CD4-positive, alpha-beta T cell treated with Interleukin-6 at 100 ng/mL for 8 hours (primary cell): ENCODE data around the gene CAMTA2.
A peak's percentile ranks its signal among the peaks of the same experiment; 100 is the strongest.

Experiments
- DNase-seq: peaks from one replicate; pipeline ENCODE4 v3.0.0-alpha.2; 2020; ENCODE audit warnings: mixed read lengths, low spot score

Gene CAMTA2

DNA sequence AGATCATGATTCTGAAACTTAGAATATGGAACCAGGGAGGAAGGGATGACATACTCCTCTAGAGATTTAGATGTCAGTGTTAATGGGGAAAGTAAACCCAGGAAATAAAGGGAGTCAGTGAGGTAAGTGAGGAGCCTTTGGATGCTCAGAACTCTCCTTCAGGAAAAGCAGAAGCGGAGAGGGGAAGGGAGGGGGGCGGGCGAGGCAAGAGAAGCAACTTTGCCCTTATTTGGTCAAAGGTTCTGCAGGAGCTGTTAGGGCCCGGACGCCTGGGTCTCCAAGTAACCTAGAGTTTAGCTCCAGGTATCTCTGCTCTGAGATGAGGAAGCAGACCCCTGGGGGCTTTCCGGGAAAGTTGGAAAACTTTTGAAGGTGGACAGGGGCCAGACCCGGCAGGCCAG is 40.5 kb downstream of the CAMTA2 start:
- DNase-seq: no peak

GRCh38 chr17:4946312-4946976 is 41.0 kb downstream of the CAMTA2 start:
- no peak for DNase-seq

DNA sequence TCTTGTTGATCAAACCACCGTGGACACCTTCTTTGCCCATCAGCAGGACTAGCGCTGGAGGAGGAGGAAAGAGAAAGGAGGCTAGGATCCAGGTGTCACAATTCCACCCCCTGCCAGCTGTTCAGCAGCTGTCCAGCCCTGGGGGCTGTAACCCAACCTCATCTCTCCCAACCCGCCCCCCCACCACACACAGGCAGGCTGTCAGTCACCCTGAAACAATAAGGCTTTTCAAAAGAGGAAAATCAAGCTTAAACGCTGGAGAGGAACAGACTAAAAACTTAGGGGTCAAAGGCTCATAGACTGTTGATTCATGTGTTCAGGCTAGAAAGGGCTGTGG is 41.6 kb downstream of the CAMTA2 start:
- DNase-seq: no peak

- peak; percentile 72 for DNase-seq
Measured at GRCh38 chr17:4945176-4945943, 42.1 kb downstream of the CAMTA2 start.

GRCh38 chr17:4944554-4945175 is 42.8 kb downstream of the CAMTA2 start:
- DNase-seq: no peak

GRCh38 chr17:4944163-4944553 is 43.3 kb downstream of the CAMTA2 start:
- peak; percentile 70 for DNase-seq

GRCh38 chr17:4942760-4943508 is 44.5 kb downstream of the CAMTA2 start:
- no peak for DNase-seq

DNA sequence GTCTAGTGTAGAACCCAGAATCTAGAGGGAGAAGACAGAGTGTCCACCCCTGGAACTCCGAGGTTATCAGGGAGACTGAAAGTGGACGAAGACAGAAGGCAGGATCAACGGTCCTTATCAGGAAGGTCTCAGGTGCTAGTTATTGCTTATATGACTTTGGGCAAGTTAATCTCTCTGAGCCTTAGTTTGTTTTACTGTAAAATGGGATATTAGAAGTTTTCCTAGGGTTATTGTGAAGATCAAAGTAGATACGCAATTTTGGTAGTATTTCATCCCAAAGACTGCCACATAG is 46.2 kb downstream of the CAMTA2 start:
- DNase-seq: no peak

DNA sequence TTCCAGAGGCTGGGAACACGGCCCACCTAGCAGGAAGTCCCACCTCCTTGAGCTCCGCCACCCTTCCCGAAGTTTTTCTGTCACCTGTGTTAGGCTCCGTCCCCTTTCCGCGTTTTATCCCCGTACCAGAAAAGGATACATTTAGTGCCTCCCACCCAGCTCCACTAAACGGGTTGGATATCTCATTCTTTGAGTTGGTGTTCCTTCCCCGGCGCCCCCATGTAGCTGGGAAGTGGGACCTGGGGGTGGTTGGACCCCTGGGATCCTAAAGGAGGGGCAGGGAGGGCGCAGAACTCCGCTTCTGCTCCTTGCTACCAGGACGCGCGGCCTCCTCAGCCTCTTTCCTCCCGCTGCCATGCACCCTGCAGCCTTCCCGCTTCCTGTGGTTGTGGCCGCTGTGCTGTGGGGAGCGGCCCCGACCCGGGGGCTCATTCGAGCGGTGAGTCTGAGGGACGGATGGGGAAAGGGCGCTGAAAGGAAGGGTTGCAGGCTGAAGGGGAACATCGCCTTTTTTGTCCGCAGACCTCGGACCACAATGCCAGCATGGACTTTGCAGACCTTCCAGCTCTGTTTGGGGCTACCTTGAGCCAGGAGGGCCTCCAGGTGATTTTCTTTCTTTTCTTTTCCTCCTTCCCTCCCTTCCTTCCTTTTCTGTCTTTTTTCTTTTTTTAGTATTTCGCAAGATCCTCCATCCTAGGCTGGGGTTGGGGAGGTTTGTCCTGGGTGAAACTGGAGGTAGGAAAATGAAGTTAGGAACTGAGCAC is 46.7 kb downstream of the CAMTA2 start:
- peak; percentile 39 for DNase-seq

DNA sequence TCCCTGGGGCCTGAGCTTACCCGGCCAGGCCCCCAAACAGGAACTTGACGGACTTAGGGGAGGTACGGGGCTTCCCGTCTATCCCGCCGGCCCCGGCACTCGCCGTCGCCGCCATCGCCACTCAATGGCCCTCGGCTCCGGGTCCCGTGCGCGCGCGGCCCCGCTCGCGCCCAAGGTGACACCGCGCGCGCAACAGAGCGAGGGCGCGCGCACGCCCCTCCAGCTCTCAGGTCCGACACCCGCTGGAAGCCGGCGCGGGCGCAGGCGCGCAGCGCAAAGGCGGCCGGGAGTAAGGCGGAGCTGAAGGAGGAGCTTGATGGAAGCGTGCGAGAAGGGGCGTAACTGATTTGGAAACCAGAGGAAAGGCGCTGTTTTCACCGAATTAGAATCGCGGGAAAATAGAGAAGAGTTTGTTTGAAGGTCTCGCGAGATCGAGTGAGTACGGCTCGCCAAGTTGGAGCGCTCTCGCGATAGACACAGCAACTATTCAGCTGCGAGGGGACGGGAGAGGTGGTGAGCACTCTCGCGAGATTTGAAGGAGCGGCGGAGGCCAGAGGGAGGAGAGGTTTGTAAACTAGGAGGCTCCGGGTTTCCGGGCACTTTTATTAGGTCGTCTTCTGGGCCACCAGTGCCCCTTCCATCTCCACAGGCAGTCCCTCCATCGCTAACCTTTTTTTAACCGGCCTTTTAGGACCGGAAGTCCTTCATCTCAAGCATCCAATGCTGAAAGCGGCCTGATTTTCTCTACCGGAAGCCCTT is 47.5 kb downstream of the CAMTA2 start, which contains the start of the genes RNF167 and SLC25A11:
Gene RNF167 (plus strand): TSS at position 473 of the 759 bp plus-strand sequence. CDS start 642 bp downstream, outside the sequence.
Gene SLC25A11 (minus strand): TSS at position 251 of the 759 bp plus-strand sequence. CDS start 136 bp downstream, at position 115.
- peak; percentile 98 for DNase-seq

GRCh38 chr17:4939546-4939795 is 48.0 kb downstream of the CAMTA2 start:
- no peak for DNase-seq

GRCh38 chr17:4938688-4939545 is 48.6 kb downstream of the CAMTA2 start:
- DNase-seq: no peak

DNA sequence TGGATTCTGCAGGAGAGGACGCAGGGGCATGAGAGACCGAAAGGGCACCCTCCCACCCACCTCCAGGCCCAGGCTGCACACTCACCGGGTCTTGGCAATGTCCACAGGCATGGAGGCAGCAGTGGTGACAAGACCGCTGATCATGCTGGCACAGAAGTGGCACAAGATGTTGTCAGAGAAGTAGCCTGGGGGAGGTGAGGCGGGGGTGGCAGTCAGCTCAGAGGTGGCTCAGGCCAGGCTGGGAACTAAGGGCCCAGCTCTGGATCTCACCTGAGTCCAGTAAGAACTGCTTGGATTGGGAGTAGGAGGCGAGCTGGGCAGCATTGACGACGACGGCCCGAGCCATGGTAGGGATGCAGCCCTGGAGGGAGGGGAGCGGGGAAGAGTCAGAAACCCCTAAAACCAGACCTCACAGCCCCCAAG is 49.4 kb downstream of the CAMTA2 start:
- no peak for DNase-seq

GRCh38 chr17:4937553-4937952 is 49.9 kb downstream of the CAMTA2 start:
- DNase-seq: no peak

DNA sequence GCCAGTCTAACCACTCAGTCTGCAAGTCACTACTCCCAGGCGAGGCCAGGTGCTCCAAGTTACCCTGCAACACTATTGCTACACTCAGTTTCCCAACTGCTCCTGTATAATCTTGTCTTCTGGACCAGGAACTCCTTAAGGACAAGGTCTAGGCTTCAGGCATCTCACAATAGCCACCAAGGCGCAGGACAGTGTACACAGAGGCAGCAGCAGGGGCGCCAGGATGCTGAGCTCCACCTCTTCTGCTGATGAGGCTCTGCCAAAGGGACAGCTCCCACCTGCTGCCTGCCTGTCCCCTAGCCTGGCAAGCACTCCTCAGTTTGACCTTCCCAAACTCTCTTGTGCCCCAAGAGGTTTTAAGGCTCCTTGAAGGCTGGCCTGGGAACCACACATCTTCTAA is 51.0 kb downstream of the CAMTA2 start:
- DNase-seq: no peak

DNA sequence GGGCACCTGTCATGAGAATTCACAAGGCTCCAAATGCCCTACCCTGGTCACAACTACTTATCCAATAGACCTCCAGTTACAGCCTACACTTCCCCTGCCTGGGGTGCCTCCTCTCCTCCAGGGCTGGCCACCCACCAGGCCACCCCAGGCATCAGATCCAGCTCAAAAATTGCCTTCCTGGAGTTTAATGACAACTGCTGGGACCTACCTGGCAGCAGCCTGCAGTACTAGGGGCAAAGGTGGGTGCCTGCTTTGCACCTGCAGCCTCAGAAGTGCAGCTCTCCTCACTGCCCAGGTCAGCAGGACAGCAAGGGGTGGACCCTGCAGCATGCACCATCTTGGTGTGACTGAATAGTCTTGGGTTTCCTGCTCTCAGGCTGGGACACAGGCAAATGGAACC is 51.8 kb downstream of the CAMTA2 start:
- DNase-seq: no peak

DNA sequence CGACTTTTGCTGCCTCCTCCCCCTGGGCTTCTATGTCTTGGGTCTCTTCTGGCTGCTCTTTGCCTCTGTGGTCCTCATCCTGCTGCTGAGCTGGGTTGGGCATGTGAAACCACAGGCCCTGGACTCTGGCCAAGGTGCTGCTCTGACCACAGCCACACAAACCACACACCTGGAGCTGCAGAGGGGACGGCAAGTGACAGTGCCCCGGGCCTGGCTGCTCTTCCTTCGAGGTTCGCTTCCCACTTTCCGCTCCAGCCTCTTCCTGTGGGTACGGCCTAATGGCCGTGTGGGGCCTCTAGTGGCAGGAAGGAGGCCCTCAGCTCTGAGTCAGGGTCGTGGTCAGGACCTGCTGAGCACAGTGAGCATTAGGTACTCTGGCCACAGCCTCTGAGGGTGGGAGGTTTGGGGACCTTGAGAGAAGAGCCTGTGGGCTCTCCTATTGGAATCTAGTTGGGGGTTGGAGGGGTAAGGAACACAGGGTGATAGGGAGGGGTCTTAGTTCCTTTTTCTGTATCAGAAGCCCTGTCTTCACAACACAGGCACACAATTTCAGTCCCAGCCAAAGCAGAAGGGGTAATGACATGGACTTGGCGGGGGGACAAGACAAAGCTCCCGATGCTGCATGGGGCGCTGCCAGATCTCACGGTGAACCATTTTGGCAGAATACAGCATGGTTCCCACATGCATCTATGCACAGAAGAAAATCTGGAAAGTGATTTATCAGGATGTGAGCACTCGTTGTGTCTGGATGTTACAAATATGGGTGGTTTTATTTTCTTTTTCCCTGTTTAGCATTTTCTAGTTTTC is 53.1 kb downstream of the CAMTA2 start:
- DNase-seq: no peak

DNA sequence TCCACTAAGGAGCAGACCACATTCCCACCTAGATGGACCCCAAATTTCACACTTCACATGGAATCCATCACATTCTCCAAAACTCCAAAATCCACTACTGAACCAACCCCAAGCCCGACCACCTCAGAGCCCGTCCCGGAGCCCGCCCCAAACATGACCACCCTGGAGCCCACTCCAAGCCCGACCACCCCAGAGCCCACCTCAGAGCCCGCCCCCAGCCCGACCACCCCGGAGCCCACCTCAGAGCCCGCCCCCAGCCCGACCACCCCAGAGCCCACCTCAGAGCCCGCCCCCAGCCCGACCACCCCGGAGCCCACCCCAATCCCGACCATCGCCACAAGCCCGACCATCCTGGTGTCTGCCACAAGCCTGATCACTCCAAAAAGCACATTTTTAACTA is 53.8 kb downstream of the CAMTA2 start:
- no peak for DNase-seq

DNA sequence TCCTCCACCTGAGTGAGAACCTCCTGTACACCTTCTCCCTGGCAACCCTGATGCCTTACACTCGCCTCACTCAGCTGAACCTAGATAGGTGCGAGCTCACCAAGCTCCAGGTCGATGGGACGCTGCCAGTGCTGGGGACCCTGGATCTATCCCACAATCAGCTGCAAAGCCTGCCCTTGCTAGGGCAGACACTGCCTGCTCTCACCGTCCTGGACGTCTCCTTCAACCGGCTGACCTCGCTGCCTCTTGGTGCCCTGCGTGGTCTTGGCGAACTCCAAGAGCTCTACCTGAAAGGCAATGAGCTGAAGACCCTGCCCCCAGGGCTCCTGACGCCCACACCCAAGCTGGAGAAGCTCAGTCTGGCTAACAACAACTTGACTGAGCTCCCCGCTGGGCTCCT is 54.7 kb downstream of the CAMTA2 start:
- DNase-seq: no peak

DNA sequence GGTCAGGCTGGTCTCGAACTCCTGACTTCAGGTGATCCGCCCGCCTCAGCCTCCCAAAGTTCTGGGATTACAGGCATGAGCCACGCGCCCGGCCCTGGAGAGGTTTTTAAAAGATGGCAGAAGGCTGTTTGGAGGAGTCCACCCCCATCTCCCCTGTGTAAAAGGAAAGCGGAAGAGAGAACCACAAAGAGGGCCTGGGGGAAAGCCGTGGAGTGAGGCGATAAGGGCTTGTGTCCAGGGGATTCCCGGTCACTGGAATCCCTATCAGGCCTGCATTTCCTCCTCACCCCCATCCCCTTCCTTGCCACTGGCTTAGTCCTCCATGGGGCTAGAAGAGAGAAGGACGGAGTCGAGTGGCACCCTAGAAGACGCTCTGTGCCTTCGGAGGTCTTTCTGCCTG is 55.5 kb downstream of the CAMTA2 start, which contains the start of gene GP1BA:
Gene GP1BA (plus strand): TSS at position 315 of the 400 bp plus-strand sequence. CDS start 328 bp downstream, outside the sequence.
- DNase-seq: no peak
